GM18870 (cell line): ENCODE data around the gene TULP3.

Experiments used
- ATAC-seq: cut with Tn5 transposase; IDR thresholded peaks from one replicate; pipeline ENCODE4 v1.9.1; 2021; ENCODE audit warnings: moderate library complexity; ENCODE audit not compliant: unreplicated experiment

TULP3 gene

GRCh38 chr12:2877047-2877952 is 13.4 kb upstream of the TULP3 start, which contains the start of the genes FOXM1 and RHNO1:
FOXM1 (minus strand) TSS chr12:2877174; CDS start chr12:2874478, 2,696 bp downstream.
RHNO1 (plus strand) TSS chr12:2877223; CDS start chr12:2885367, 8,144 bp downstream.
- ATAC-seq = peak; percentile 60

- ATAC-seq = no peak
Observed at GRCh38 chr12:2877953-2878732, 12.5 kb upstream of the TULP3 start.

GRCh38 chr12:2879853-2880252 is 10.8 kb upstream of the TULP3 start:
- no peak for ATAC-seq

DNA sequence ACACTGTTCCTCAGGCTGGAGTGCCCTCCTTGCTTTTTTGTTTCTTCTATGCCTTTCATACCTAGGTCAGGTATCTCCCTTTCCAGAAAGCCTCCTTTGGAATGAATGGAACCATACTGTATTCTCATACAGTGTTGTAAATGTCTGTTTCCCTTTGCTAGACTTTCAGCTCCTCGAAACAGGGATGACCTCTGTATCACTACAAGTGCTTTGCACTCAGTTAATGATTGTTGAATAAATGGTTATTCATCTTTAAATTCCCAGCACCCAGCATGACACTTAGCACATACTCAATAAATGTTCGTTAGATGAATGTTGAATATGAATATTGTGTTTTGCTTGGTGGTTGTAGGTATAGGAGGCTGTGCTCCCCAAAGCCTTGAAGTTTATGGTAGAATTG is 5.9 kb upstream of the TULP3 start:
- ATAC-seq = no peak

DNA sequence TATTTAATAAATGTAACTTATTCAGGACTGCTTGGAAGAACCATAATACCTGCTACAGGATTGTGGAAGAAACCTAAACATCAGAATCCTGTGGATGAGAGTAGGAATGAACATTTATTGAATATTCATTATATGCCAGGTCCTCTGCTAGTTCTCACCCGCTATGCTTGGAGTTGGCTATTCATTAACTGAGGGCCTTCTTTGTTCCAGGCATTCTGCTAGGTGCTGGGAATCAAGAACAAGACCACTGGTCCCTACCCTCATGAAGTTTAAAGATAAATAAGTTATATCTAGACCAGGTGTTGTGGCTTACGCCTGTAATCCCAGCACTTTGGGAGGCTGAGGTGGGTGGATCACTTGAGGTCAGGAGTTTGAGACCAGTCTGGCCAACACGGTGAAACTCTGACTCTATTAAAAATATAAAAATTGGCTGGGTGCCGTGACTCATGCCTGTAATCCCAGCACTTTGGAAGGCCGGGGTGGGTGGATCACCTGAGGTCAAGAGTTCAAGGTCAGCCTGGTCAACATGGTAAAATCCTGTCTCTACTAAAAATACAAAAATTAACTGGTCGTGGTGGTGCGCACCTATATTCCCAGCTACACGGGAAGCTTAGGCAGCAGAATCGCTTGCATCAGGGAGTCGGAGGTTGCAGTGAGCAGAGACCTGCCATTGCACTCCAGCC is 3.8 kb upstream of the TULP3 start:
- ATAC-seq = no peak

DNA sequence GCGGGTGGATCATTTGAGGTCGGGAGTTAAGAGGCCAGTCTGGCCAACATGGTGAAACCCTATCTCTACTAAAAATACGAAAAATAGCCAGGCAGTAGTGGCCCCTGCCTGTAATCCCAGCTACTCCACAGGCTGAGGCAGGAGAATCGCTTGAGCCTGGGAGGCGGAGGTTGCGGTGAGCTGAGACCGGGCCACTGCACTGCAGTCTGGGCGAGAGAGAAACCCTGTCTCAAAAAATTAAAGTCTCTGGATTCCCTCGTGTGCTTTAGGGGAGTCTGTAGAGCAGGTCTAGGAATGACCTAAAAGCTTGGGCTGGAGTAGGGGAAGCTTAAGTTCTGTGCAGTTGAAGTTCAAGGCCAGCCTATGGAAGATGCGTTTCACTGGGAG is 697 bp upstream of the TULP3 start:
- no peak for ATAC-seq

GRCh38 chr12:2891240-2892053 is 756 bp downstream of the TULP3 start:
- no peak for ATAC-seq

DNA sequence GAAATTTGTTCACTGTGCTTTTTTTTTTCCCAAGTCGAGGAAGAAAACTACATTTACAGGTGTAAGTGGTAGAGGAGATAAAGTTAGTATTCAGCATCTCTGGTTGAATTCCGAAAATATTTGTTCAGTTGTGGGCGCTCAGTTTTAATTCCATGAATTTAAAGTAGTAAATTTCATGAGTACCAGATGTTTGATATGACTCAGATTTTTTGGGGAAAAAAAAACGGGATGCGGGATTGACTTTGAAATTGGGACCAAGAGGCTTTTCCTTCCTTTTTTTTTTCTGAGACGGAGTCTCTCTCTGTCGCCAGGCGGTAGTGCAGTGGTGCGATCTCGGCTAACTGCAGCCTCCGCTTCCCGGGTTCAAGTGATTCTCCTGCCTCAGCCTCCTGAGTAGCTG is 1.6 kb downstream of the TULP3 start:
- ATAC-seq = no peak

GRCh38 chr12:2893007-2893406 is 2.3 kb downstream of the TULP3 start:
- no peak for ATAC-seq

DNA sequence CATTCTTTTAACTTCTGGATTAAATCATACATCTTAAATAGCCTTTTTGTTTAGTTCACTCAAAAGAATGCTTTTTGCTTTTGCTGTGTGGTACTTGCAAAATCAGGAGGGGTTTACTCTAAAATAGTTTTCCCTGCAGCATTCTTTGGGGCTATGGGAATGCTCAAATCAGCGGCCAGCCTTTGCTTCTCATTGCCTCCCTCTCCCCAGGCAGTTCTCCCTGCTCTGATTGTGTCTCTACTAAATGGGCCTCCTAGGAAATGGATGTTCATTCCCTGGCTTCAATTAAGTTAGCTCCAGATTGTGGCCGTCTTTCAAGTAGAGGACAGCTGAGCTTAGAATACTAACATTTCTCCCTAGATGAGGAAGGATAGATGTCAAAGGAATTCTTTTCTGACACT is 4.4 kb downstream of the TULP3 start:
- ATAC-seq = no peak

DNA sequence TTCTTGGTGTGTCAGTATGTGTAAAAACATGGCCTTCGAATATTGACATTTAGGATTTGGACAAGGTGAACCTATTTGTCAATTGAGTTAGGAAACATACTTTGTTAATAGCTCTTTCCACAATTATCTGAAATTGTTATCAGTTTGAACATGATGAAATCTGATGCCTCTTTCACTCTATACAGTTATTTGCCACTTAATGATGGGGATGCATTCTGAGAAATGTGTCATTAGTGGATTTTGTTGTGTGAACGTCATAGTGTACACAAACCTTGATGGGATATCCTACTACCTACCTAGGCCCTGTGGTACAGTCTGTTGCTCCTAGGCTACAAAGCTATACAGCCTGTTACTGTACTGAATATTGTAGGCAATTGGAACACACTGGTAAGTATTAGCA is 4.8 kb downstream of the TULP3 start:
- ATAC-seq = no peak

DNA sequence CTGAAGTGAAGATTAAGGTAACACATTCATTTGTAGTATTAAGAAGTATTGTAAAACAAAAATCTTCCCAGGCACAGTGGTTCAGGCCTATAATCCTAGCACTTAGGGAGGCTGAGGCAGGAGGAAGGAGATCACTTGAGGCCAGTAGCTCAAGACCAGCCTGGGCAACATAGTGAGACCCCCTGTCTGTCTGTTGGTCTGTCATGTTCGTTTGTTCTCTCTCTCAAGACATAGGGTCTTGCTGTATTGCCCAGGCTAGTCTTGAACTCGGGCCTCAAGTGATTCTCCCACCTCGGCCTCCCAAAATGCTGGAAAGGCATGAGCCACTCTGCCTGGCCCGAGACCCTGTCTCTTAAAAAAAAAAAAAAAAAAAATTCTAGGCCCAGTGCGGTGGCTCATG is 6.7 kb downstream of the TULP3 start:
- ATAC-seq = no peak

GRCh38 chr12:2900642-2901041 is 10.0 kb downstream of the TULP3 start:
- no peak for ATAC-seq

GRCh38 chr12:2902272-2902880 is 11.7 kb downstream of the TULP3 start:
- no peak for ATAC-seq

DNA sequence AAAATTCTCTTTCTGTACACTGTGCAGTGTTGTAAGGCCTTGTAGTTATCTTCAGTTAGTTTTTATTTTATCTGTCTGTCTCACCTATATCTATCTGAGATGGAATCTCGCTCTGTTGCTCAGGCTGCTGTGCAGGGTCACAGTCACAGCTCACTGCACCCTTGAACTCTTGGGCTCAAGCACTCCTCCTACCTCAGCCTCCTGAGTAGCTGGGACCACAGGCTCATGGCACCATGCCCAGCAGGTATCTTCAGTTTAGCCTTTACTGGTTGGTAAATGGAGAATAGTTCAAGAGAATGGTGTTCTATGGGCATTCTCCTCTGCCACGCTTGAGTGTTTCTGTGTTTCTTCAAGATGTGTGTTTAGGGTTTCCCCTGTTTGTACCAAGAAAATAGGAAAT is 13.6 kb downstream of the TULP3 start:
- ATAC-seq = no peak

- ATAC-seq = no peak
Observed at GRCh38 chr12:2912216-2912575, 21.5 kb downstream of the TULP3 start.

DNA sequence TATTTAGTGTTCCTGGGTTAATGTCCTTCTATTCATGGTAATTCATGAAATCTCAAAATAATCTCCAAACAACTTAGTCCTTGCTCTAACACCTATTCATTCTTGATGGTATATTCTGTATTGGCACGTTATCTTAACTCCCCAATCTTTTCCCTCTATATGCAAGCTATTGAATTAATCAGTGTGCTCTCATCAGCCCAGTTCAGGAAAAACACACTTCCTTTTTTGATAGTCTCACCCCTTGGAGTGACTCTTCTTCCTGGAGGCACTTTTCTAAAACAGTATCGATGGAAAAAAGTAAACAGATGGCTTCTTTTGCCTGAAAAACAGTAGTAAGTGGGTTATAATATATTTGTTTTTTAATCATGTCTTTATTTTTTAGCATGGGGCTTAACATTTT is 28.6 kb downstream of the TULP3 start:
- ATAC-seq = no peak

DNA sequence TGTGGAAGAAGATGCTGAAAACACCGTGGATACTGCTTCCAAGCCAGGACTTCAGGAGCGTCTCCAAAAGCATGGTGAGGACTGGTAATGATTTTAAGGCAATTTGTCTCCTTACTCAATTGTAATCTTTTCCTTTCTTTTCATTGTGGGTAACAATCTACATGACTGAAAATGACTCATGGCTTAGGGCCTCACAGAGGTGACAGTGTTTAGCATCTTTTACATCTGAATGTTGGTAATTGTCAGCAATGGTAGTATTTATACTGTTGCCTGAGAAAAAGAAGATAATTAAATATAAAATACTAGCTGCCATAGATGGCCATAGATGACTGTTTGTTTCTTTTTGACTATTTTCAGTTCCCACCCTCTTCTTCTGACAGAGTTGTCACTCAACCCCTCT is 31.6 kb downstream of the TULP3 start:
- ATAC-seq = no peak

GRCh38 chr12:2923057-2923456 is 32.4 kb downstream of the TULP3 start:
- no peak for ATAC-seq

GRCh38 chr12:2924019-2924418 is 33.3 kb downstream of the TULP3 start:
- no peak for ATAC-seq
